Osteocyte (in vitro differentiated cells): ENCODE results near the gene ASTN2. TPM values are rescaled to one million over a fixed set of nuclear protein-coding genes. Genes with fewer than 3 reads are reported as not detected.

Experiments used
- DNase-seq: peaks from one replicate; pipeline ENCODE4 v3.0.0; 2021; ENCODE audit warnings: mixed read lengths; ENCODE audit not compliant: unreplicated experiment; ENCODE audit errors: extremely low spot score
- H3K27ac Mint-ChIP-seq: one replicate; pipeline ENCODE4 v1.8.0; 2021; ENCODE audit warnings: mild to moderate bottlenecking, mixed read lengths; ENCODE audit not compliant: unreplicated experiment
- H3K27me3 Mint-ChIP-seq: one replicate; pipeline ENCODE4 v1.8.0; 2021; ENCODE audit warnings: mixed read lengths; ENCODE audit not compliant: unreplicated experiment
- H3K36me3 Mint-ChIP-seq: one replicate; pipeline ENCODE4 v1.8.0; 2021; ENCODE audit warnings: mixed read lengths; ENCODE audit not compliant: unreplicated experiment
- H3K4me1 Mint-ChIP-seq: one replicate; pipeline ENCODE4 v1.8.0; 2021; ENCODE audit warnings: mixed read lengths; ENCODE audit not compliant: unreplicated experiment
- H3K4me3 Mint-ChIP-seq: one replicate; pipeline ENCODE4 v1.8.0; 2021; ENCODE audit warnings: mild to moderate bottlenecking, moderate library complexity, mixed read lengths; ENCODE audit not compliant: unreplicated experiment
- H3K9me3 Mint-ChIP-seq: one replicate; pipeline ENCODE4 v1.8.0; 2021; ENCODE audit warnings: mixed read lengths; ENCODE audit not compliant: unreplicated experiment
- long read RNA-seq: library from polyadenylated mRNA; unstranded; transcript quantifications from one replicate; pipeline ENCODE4 v2.0.0, GENCODE V29; 2021
- total RNA-seq: library from RNA; stranded (reverse); gene quantifications from 2 replicates; pipeline ENCODE4 v1.2.1, GENCODE V29; 2021
- TF ChIP-seq, protein P1 (sequence below): fragments of 200-600 bp; sonication (generic); IDR thresholded peaks from 2 replicates; pipeline ENCODE4 v1.5.0; 2021; ENCODE audit warnings: antibody characterized with exemption, mild to moderate bottlenecking, moderate library complexity

The ASTN2 gene, protein sequence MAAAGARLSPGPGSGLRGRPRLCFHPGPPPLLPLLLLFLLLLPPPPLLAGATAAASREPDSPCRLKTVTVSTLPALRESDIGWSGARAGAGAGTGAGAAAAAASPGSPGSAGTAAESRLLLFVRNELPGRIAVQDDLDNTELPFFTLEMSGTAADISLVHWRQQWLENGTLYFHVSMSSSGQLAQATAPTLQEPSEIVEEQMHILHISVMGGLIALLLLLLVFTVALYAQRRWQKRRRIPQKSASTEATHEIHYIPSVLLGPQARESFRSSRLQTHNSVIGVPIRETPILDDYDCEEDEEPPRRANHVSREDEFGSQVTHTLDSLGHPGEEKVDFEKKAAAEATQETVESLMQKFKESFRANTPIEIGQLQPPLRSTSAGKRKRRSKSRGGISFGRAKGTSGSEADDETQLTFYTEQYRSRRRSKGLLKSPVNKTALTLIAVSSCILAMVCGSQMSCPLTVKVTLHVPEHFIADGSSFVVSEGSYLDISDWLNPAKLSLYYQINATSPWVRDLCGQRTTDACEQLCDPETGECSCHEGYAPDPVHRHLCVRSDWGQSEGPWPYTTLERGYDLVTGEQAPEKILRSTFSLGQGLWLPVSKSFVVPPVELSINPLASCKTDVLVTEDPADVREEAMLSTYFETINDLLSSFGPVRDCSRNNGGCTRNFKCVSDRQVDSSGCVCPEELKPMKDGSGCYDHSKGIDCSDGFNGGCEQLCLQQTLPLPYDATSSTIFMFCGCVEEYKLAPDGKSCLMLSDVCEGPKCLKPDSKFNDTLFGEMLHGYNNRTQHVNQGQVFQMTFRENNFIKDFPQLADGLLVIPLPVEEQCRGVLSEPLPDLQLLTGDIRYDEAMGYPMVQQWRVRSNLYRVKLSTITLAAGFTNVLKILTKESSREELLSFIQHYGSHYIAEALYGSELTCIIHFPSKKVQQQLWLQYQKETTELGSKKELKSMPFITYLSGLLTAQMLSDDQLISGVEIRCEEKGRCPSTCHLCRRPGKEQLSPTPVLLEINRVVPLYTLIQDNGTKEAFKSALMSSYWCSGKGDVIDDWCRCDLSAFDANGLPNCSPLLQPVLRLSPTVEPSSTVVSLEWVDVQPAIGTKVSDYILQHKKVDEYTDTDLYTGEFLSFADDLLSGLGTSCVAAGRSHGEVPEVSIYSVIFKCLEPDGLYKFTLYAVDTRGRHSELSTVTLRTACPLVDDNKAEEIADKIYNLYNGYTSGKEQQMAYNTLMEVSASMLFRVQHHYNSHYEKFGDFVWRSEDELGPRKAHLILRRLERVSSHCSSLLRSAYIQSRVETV (N-terminal part only)
- total RNA-seq, result 2.3 and 3.0 TPM in 2 replicates
- long read RNA-seq, partial matches to known transcripts, result 15 of 42 reads
- long read RNA-seq, other reads (novel, unspliced or antisense), result 27 of 42 reads

- Mint-ChIP-seq H3K4me1 (peaks cover 7% of the 10 kb centered on the region), H3K27me3 (peaks cover 38% of the 10 kb centered on the region), H3K9me3 (no peaks in the 10 kb centered on the region), H3K4me3 (peak within 1 kb of the TSS; percentile 64), H3K36me3 (no peaks in the 10 kb centered on the region), H3K27ac (no peak within 1 kb of the TSS)
- TF ChIP-seq, protein P1, sequence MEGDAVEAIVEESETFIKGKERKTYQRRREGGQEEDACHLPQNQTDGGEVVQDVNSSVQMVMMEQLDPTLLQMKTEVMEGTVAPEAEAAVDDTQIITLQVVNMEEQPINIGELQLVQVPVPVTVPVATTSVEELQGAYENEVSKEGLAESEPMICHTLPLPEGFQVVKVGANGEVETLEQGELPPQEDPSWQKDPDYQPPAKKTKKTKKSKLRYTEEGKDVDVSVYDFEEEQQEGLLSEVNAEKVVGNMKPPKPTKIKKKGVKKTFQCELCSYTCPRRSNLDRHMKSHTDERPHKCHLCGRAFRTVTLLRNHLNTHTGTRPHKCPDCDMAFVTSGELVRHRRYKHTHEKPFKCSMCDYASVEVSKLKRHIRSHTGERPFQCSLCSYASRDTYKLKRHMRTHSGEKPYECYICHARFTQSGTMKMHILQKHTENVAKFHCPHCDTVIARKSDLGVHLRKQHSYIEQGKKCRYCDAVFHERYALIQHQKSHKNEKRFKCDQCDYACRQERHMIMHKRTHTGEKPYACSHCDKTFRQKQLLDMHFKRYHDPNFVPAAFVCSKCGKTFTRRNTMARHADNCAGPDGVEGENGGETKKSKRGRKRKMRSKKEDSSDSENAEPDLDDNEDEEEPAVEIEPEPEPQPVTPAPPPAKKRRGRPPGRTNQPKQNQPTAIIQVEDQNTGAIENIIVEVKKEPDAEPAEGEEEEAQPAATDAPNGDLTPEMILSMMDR, result no peak
- DNase-seq, result no peak
Observed at GRCh38 chr9:117414906-117415331, at the start of gene ASTN2. TSS of gene ASTN2 (minus strand) at chr9:117415057. CDS start at chr9:117414938, 119 bp downstream.

DNA sequence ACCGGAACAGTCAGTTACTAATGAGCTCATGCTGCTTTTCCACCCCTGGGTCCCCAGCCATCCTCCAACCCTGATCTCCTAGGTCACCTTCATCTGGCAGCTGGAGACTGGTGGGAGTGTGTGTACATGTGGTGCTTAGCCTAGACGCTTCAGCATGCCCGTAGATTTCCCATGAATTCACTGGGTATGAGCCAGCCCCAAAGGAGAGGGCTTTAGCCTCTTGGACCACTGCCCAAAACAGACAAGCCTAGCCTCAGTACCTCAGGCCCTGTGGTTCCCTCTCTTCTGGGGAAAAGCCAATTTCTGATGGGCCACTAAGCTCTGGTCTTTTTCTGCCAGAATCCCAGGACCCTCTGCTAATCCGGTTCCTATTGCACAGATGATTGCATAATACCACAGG is 48.0 kb upstream of the ASTN2 start:
- Mint-ChIP-seq H3K9me3 (no peaks in the 10 kb centered on the region), H3K36me3 (no peaks in the 10 kb centered on the region), H3K27me3 (peaks cover 2% of the 10 kb centered on the region), H3K4me1 (no peaks in the 10 kb centered on the region), H3K27ac (no peak overlapping the region), H3K4me3 (no peak overlapping the region)
- no peak for DNase-seq
- TF ChIP-seq, protein P1, result no peak

- Mint-ChIP-seq H3K4me3 (no peak overlapping the region), H3K36me3 (no peaks in the 10 kb centered on the region), H3K27me3 (peaks cover 2% of the 10 kb centered on the region), H3K4me1 (no peaks in the 10 kb centered on the region), H3K27ac (no peak overlapping the region), H3K9me3 (no peaks in the 10 kb centered on the region)
- TF ChIP-seq, protein P1, result no peak
- no peak for DNase-seq
Observed at GRCh38 chr9:117461386-117461785, 46.5 kb upstream of the ASTN2 start.

GRCh38 chr9:117460743-117461142 is 45.9 kb upstream of the ASTN2 start:
- TF ChIP-seq, protein P1, result no peak
- Mint-ChIP-seq H3K27ac (no peak overlapping the region), H3K9me3 (no peaks in the 10 kb centered on the region), H3K36me3 (no peaks in the 10 kb centered on the region), H3K27me3 (peaks cover 2% of the 10 kb centered on the region), H3K4me3 (no peak overlapping the region), H3K4me1 (no peaks in the 10 kb centered on the region)
- DNase-seq, result no peak
